Measurements from ENCODE around the gene PPP2R2C. TPM values are rescaled to one million over a fixed set of nuclear protein-coding genes. Genes with fewer than 3 reads are reported as not detected.

The PPP2R2C gene
- total and polyA plus RNA-seq, 9 of the 15 experiments (the other 6 are each of a cell fraction or from before 2014, with no cell fraction given) = 0.04 to 0.06 TPM; not detected in 7

DNA sequence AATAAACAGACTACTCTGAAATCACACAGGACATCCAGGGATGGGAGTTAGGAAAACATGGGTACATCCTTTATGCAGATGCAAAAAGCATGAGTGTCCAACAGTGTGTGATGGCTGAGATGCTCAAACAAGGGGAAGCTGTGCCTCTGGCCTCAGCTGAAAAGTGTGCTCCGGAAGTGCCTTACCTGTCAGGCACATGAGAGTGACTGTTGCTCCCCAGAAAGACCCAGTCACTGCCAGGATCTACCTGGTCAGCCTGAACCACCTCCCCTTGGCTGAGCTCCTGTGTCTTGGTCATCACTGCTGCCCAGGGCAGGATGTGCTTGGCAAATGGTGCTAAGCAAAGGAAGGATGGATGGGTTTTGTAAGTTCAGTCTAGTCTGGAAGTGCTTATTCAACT, 4.0 kb downstream of the PPP2R2C start (continued):
- TF ChIP-seq, protein P1, sequence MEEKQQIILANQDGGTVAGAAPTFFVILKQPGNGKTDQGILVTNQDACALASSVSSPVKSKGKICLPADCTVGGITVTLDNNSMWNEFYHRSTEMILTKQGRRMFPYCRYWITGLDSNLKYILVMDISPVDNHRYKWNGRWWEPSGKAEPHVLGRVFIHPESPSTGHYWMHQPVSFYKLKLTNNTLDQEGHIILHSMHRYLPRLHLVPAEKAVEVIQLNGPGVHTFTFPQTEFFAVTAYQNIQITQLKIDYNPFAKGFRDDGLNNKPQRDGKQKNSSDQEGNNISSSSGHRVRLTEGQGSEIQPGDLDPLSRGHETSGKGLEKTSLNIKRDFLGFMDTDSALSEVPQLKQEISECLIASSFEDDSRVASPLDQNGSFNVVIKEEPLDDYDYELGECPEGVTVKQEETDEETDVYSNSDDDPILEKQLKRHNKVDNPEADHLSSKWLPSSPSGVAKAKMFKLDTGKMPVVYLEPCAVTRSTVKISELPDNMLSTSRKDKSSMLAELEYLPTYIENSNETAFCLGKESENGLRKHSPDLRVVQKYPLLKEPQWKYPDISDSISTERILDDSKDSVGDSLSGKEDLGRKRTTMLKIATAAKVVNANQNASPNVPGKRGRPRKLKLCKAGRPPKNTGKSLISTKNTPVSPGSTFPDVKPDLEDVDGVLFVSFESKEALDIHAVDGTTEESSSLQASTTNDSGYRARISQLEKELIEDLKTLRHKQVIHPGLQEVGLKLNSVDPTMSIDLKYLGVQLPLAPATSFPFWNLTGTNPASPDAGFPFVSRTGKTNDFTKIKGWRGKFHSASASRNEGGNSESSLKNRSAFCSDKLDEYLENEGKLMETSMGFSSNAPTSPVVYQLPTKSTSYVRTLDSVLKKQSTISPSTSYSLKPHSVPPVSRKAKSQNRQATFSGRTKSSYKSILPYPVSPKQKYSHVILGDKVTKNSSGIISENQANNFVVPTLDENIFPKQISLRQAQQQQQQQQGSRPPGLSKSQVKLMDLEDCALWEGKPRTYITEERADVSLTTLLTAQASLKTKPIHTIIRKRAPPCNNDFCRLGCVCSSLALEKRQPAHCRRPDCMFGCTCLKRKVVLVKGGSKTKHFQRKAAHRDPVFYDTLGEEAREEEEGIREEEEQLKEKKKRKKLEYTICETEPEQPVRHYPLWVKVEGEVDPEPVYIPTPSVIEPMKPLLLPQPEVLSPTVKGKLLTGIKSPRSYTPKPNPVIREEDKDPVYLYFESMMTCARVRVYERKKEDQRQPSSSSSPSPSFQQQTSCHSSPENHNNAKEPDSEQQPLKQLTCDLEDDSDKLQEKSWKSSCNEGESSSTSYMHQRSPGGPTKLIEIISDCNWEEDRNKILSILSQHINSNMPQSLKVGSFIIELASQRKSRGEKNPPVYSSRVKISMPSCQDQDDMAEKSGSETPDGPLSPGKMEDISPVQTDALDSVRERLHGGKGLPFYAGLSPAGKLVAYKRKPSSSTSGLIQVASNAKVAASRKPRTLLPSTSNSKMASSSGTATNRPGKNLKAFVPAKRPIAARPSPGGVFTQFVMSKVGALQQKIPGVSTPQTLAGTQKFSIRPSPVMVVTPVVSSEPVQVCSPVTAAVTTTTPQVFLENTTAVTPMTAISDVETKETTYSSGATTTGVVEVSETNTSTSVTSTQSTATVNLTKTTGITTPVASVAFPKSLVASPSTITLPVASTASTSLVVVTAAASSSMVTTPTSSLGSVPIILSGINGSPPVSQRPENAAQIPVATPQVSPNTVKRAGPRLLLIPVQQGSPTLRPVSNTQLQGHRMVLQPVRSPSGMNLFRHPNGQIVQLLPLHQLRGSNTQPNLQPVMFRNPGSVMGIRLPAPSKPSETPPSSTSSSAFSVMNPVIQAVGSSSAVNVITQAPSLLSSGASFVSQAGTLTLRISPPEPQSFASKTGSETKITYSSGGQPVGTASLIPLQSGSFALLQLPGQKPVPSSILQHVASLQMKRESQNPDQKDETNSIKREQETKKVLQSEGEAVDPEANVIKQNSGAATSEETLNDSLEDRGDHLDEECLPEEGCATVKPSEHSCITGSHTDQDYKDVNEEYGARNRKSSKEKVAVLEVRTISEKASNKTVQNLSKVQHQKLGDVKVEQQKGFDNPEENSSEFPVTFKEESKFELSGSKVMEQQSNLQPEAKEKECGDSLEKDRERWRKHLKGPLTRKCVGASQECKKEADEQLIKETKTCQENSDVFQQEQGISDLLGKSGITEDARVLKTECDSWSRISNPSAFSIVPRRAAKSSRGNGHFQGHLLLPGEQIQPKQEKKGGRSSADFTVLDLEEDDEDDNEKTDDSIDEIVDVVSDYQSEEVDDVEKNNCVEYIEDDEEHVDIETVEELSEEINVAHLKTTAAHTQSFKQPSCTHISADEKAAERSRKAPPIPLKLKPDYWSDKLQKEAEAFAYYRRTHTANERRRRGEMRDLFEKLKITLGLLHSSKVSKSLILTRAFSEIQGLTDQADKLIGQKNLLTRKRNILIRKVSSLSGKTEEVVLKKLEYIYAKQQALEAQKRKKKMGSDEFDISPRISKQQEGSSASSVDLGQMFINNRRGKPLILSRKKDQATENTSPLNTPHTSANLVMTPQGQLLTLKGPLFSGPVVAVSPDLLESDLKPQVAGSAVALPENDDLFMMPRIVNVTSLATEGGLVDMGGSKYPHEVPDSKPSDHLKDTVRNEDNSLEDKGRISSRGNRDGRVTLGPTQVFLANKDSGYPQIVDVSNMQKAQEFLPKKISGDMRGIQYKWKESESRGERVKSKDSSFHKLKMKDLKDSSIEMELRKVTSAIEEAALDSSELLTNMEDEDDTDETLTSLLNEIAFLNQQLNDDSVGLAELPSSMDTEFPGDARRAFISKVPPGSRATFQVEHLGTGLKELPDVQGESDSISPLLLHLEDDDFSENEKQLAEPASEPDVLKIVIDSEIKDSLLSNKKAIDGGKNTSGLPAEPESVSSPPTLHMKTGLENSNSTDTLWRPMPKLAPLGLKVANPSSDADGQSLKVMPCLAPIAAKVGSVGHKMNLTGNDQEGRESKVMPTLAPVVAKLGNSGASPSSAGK (IDR thresholded peaks at IDR 0.05) = no peak
- TF ChIP-seq HNRNPL (IDR thresholded peaks at IDR 0.05; ENCODE audit: low read depth, low read length) = no peak
- TF ChIP-seq DPF2 (IDR thresholded peaks at IDR 0.05) = no peak
- TF ChIP-seq, protein P2, sequence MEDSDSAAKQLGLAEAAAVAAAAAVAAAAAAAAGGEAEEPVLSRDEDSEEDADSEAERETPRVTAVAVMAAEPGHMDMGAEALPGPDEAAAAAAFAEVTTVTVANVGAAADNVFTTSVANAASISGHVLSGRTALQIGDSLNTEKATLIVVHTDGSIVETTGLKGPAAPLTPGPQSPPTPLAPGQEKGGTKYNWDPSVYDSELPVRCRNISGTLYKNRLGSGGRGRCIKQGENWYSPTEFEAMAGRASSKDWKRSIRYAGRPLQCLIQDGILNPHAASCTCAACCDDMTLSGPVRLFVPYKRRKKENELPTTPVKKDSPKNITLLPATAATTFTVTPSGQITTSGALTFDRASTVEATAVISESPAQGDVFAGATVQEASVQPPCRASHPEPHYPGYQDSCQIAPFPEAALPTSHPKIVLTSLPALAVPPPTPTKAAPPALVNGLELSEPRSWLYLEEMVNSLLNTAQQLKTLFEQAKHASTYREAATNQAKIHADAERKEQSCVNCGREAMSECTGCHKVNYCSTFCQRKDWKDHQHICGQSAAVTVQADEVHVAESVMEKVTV (CRISPR knock-in tag; IDR thresholded peaks at IDR 0.05) = no peak
- TF ChIP-seq DMBX1 (CRISPR knock-in tag; IDR thresholded peaks at IDR 0.05; ENCODE audit: borderline replicate concordance) = no peak
- no peak for TF ChIP-seq SAFB2 (IDR thresholded peaks at IDR 0.05; ENCODE audit: borderline replicate concordance, low read depth, low read length, severe bottlenecking)
- TF ChIP-seq WHSC1 (IDR thresholded peaks at IDR 0.05; ENCODE audit: low read length) = no peak
- no peak for TF ChIP-seq ZBTB8A (IDR thresholded peaks at IDR 0.05; ENCODE audit: partially characterized antibody)
- TF ChIP-seq, protein P3, sequence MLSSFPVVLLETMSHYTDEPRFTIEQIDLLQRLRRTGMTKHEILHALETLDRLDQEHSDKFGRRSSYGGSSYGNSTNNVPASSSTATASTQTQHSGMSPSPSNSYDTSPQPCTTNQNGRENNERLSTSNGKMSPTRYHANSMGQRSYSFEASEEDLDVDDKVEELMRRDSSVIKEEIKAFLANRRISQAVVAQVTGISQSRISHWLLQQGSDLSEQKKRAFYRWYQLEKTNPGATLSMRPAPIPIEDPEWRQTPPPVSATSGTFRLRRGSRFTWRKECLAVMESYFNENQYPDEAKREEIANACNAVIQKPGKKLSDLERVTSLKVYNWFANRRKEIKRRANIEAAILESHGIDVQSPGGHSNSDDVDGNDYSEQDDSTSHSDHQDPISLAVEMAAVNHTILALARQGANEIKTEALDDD (IDR thresholded peaks at IDR 0.05) = no peak
